ENCODE measurements around the gene FGF4. TPM values are rescaled to one million over a fixed set of nuclear protein-coding genes. Genes with fewer than 3 reads are reported as not detected.

FGF4 gene
- total RNA-seq = not detected in 2 replicates

GRCh38 chr11:69775163-69775755 is at the start of gene FGF4:
FGF4 (minus strand) TSS chr11:69775341; CDS start chr11:69775084, 257 bp downstream.

DNA sequence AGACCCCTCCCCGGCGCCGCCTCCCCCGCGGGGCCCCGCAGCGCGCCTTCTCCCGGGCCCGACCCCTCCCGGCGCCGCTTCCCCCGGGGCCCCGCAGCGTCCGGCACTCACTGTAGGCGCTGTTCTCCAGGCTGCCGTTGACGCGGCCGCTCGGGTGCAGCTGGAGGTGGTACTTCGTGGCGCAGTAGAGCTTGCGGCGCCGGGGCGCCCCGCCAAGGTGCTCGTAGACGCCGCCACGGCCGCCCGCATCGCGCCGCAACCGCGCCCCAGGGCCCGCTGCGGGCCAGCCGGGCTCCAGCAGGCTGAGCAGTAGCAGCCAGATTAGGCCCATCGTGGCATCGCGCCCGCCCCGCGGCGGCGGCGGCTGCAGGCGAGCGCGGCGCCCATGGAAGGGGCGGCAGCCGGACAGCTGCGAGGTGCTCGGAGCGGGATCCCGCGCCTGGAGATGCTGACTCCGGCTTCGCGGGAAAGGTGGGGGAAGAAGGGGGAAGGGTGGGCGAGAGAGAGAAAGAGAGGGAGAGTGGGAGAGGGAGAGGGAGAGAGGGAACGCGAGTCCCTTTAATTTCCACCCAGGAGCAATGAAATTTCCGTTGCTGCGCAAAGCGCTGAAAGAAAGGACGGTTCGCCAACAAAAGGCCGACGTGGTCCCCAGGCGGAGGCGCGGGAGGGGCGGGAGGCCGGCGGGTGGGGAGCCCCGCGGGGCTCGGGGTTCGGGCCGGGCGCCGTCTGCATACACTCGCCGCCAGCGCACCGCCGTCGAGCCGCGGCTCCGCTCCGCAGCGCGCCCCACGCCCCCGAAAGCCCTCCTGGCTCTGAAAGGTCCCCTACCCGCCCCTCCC is 43.7 kb upstream of the FGF4 start, which contains the start of gene FGF3:
FGF3 (minus strand) TSS at position 814 of the 839 bp plus-strand sequence; CDS start at position 331, 483 bp downstream.

Other genes with a start within 250 kb of the FGF4 start
- 57.2 and 64.0 TPM in 2 replicates for gene CCND1, start 134.2 kb downstream of the FGF4 start, total RNA-seq
- 8.4 and 11.4 TPM in 2 replicates for gene LTO1, start 100.0 kb downstream of the FGF4 start, total RNA-seq
- gene FGF19, start 71.3 kb downstream of the FGF4 start, total RNA-seq = not detected in 2 replicates
- not detected in 2 replicates for gene FGF3, start 44.1 kb upstream of the FGF4 start, total RNA-seq